ENCODE measurements around the gene MLEC.

The MLEC gene

GRCh38 chr12:120649442-120650232 is 37.3 kb upstream of the MLEC start:
- TF ChIP-seq FOXM1 (IDR thresholded peaks at IDR 0.05; ENCODE audit: borderline replicate concordance, low read depth) (no peak), TEAD4 (IDR thresholded peaks at IDR 0.05) (no peak), USF1 (IDR thresholded peaks at IDR 0.05) (no peak), TAF1 (IDR thresholded peaks at IDR 0.05; ENCODE audit: low read depth) (no peak), EGR1 (IDR thresholded peaks at IDR 0.05) (no peak), TCF12 (IDR thresholded peaks at IDR 0.05; ENCODE audit: low read depth) (no peak), NFIC (IDR thresholded peaks at IDR 0.05) (no peak), RAD21 (IDR thresholded peaks at IDR 0.05; ENCODE audit: low read depth) (no peak), CREB1 (IDR thresholded peaks at IDR 0.05; ENCODE audit: low read depth) (no peak), EP300 (IDR thresholded peaks at IDR 0.05; ENCODE audit: borderline replicate concordance) (no peak), CEBPB (IDR thresholded peaks at IDR 0.05) (no peak), REST (IDR thresholded peaks at IDR 0.05; ENCODE audit: low read depth) (no peak), YY1 (IDR thresholded peaks at IDR 0.05; ENCODE audit: low read depth) (no peak)

GRCh38 chr12:120650233-120650690 is 36.7 kb upstream of the MLEC start:
- no peak for TF ChIP-seq TEAD4 (IDR thresholded peaks at IDR 0.05)
- no peak for TF ChIP-seq TAF1 (IDR thresholded peaks at IDR 0.05; ENCODE audit: low read depth)
- no peak for TF ChIP-seq TCF12 (IDR thresholded peaks at IDR 0.05; ENCODE audit: low read depth)
- no peak for TF ChIP-seq EGR1 (IDR thresholded peaks at IDR 0.05)
- TF ChIP-seq USF1 (IDR thresholded peaks at IDR 0.05), result no peak
- TF ChIP-seq ZBTB7A (IDR thresholded peaks at IDR 0.05; ENCODE audit: low read depth), result no peak
- TF ChIP-seq EP300 (IDR thresholded peaks at IDR 0.05; ENCODE audit: borderline replicate concordance), result no peak
- TF ChIP-seq NFIC (IDR thresholded peaks at IDR 0.05), result no peak
- TF ChIP-seq REST (IDR thresholded peaks at IDR 0.05; ENCODE audit: low read depth), result no peak
- no peak for TF ChIP-seq RAD21 (IDR thresholded peaks at IDR 0.05; ENCODE audit: low read depth)

GRCh38 chr12:120651821-120652220 is 35.1 kb upstream of the MLEC start:
- TF ChIP-seq USF1 (IDR thresholded peaks at IDR 0.05) (0 out of 2 replicates have a peak, but pooled peaks have one; percentile 27), EP300 (IDR thresholded peaks at IDR 0.05; ENCODE audit: borderline replicate concordance) (no peak), CEBPB (IDR thresholded peaks at IDR 0.05) (0 out of 2 replicates have a peak, but pooled peaks have one; percentile 19)

GRCh38 chr12:120652656-120653435 is 34.1 kb upstream of the MLEC start:
- TF ChIP-seq YY1 (IDR thresholded peaks at IDR 0.05; ENCODE audit: low read depth), result no peak
- TF ChIP-seq TCF12 (IDR thresholded peaks at IDR 0.05; ENCODE audit: low read depth), result no peak
- TF ChIP-seq FOXM1 (IDR thresholded peaks at IDR 0.05; ENCODE audit: borderline replicate concordance, low read depth), result no peak
- no peak for TF ChIP-seq TAF1 (IDR thresholded peaks at IDR 0.05; ENCODE audit: low read depth)
- no peak for TF ChIP-seq CEBPB (IDR thresholded peaks at IDR 0.05)
- no peak for TF ChIP-seq TEAD4 (IDR thresholded peaks at IDR 0.05)
- no peak for TF ChIP-seq NFIC (IDR thresholded peaks at IDR 0.05)
- TF ChIP-seq EP300 (IDR thresholded peaks at IDR 0.05; ENCODE audit: borderline replicate concordance), result no peak
- no peak for TF ChIP-seq MAX (IDR thresholded peaks at IDR 0.05)
- TF ChIP-seq CREB1 (IDR thresholded peaks at IDR 0.05; ENCODE audit: low read depth), result no peak
- no peak for TF ChIP-seq REST (IDR thresholded peaks at IDR 0.05; ENCODE audit: low read depth)
- no peak for TF ChIP-seq ZBTB7A (IDR thresholded peaks at IDR 0.05; ENCODE audit: low read depth)
- no peak for TF ChIP-seq RAD21 (IDR thresholded peaks at IDR 0.05; ENCODE audit: low read depth)
- no peak for TF ChIP-seq EGR1 (IDR thresholded peaks at IDR 0.05)
- no peak for TF ChIP-seq USF1 (IDR thresholded peaks at IDR 0.05)
